GM12878 (cell line): ENCODE data around the gene HMMR. TPM values are rescaled to one million over a fixed set of nuclear protein-coding genes. Genes with fewer than 3 reads are reported as not detected.

Experiments used
- ATF7 ChIP-seq: fragments of 450-650 bp; IDR thresholded peaks from 2 replicates; pipeline ENCODE4 v1.6.1; 2016; ENCODE audit warnings: low read depth, mild to moderate bottlenecking
- BCL11A ChIP-seq: IDR thresholded peaks from 2 replicates; pipeline ENCODE4 v1.6.1; 2011; ENCODE audit warnings: low read depth, low read length
- CHD1 ChIP-seq: IDR thresholded peaks from 2 replicates; pipeline ENCODE4 v1.6.1; 2012; ENCODE audit warnings: low read depth, low read length, improper control_type of control experiment
- CTCF ChIP-seq, 3 experiments: IDR thresholded peaks in 2 of 3; conservative IDR thresholded peaks in 1 of 3; 2 replicates each; pipeline ENCODE4 v1.5.1; 2011; ENCODE audit warnings: low read depth in 3 of 3, low read length in 3 of 3, mild to moderate bottlenecking in 3 of 3, control low read depth in 2 of 3, moderate library complexity in 2 of 3, inconsistent platforms in 1 of 3, mixed read lengths in 1 of 3; ENCODE audit not compliant: control insufficient read depth in 2 of 3, insufficient read depth in 1 of 3; ENCODE audit errors: extremely low read depth in 1 of 3
- EGR1 ChIP-seq, 2 experiments: IDR thresholded peaks; 1 replicate in 1 of 2; 2 replicates in 1 of 2; pipeline ENCODE4 v1.6.1; 2011 to 2012; ENCODE audit warnings: low read depth in 2 of 2, low read length in 2 of 2, borderline replicate concordance in 1 of 2, mild to moderate bottlenecking in 1 of 2, moderate library complexity in 1 of 2
- HDGF ChIP-seq: fragments of 450-650 bp; IDR thresholded peaks from 2 replicates; pipeline ENCODE4 v1.6.1; 2016; ENCODE audit warnings: antibody characterized with exemption
- KAT2A ChIP-seq: conservative IDR thresholded peaks from 2 replicates; pipeline ENCODE4 v1.6.1; 2011; ENCODE audit warnings: low read depth, low read length; ENCODE audit not compliant: control insufficient read depth
- MYC ChIP-seq: IDR thresholded peaks from 2 replicates; pipeline ENCODE4 v1.6.1; 2011; ENCODE audit warnings: mild to moderate bottlenecking, low read length, moderate library complexity, inconsistent platforms; ENCODE audit not compliant: insufficient read depth, insufficient replicate concordance, insufficient read length, severe bottlenecking
- NKRF ChIP-seq: fragments of 450-650 bp; conservative IDR thresholded peaks from 2 replicates; pipeline ENCODE4 v1.6.1; 2017; ENCODE audit warnings: mild to moderate bottlenecking, moderate library complexity
- NRF1 ChIP-seq: conservative IDR thresholded peaks from 2 replicates; pipeline ENCODE4 v1.6.1; 2011; ENCODE audit warnings: mild to moderate bottlenecking, low read depth, low read length, improper control_type of control experiment
- PML ChIP-seq: IDR thresholded peaks from 2 replicates; pipeline ENCODE4 v1.6.1; 2012; ENCODE audit warnings: low read length, inconsistent platforms
- POLR2A ChIP-seq: IDR thresholded peaks from 2 replicates; pipeline ENCODE4 v1.6.1; 2011; ENCODE audit warnings: low read depth, mild to moderate bottlenecking, low read length
- POU2F2 ChIP-seq: IDR thresholded peaks from 3 replicates; pipeline ENCODE4 v1.6.1; 2011; ENCODE audit warnings: low read depth, mild to moderate bottlenecking, low read length, borderline replicate concordance
- RB1 ChIP-seq: fragments of 450-650 bp; formaldehyde crosslinking; IDR thresholded peaks from 2 replicates; pipeline ENCODE4 v1.6.1; 2017; ENCODE audit warnings: mild to moderate bottlenecking, borderline replicate concordance
- SIX5 ChIP-seq: IDR thresholded peaks from 2 replicates; pipeline ENCODE4 v1.6.1; 2011; ENCODE audit warnings: mild to moderate bottlenecking, low read depth, low read length, moderate library complexity; ENCODE audit not compliant: severe bottlenecking
- TCF3 ChIP-seq: IDR thresholded peaks from 2 replicates; pipeline ENCODE4 v1.6.1; 2012; ENCODE audit warnings: low read depth, mild to moderate bottlenecking, low read length, borderline replicate concordance; ENCODE audit not compliant: insufficient read depth
- YY1 ChIP-seq: IDR thresholded peaks from 2 replicates; pipeline ENCODE4 v1.6.1; 2011; ENCODE audit warnings: low read depth, mild to moderate bottlenecking, low read length
- ZBED1 ChIP-seq: IDR thresholded peaks from 2 replicates; pipeline ENCODE4 v1.6.1; 2016; ENCODE audit warnings: borderline replicate concordance
- ZNF217 ChIP-seq: fragments of 450-650 bp; IDR thresholded peaks from 2 replicates; pipeline ENCODE4 v1.6.1; 2017; ENCODE audit warnings: antibody characterized with exemption, mild to moderate bottlenecking
- ZNF687 ChIP-seq: fragments of 450-650 bp; IDR thresholded peaks from 2 replicates; pipeline ENCODE4 v1.6.1; 2017; ENCODE audit warnings: mild to moderate bottlenecking, moderate library complexity
- polyA plus RNA-seq, 11 experiments: library from polyadenylated mRNA; depleted of rRNA in 4 of 11; unstranded in 6 of 11; stranded (reverse) in 5 of 11; fragments of >200 nt; fragmentation: Nextera tagmentation in 4 of 11; fragmentation: Illumina TruSeq in 1 of 11; extraction: Ambion mirVana in 4 of 11; extraction: Trizol in 1 of 11; gene quantifications; 1 replicate in 1 of 11; 2 replicates in 10 of 11; pipeline versions ENCODE4 v1.2.1 to v1.2.3, GENCODE V29; 2011 to 2016; ENCODE audit warnings: inconsistent platforms in 2 of 11, missing spikeins in 2 of 11, low read depth in 1 of 11
- total RNA-seq, 4 experiments: library from RNA; depleted of rRNA in 3 of 4; stranded (reverse); fragments of >200 nt in 3 of 4; fragmentation: Illumina TruSeq in 1 of 4; extraction: Trizol in 1 of 4; gene quantifications; 2 replicates each; pipeline versions ENCODE4 v1.2.1 to v1.2.3, GENCODE V29; 2013 to 2021
- TF ChIP-seq, protein P1 (sequence below): fragments of 450-650 bp; IDR thresholded peaks from 2 replicates; pipeline ENCODE4 v1.6.1; 2017; ENCODE audit warnings: borderline replicate concordance

Gene HMMR
- total and polyA plus RNA-seq, 10 of the 15 experiments (the other 5 are each of a cell fraction or from before 2014, with no cell fraction given), result 44.1 to 122 (median 64.2) TPM

DNA sequence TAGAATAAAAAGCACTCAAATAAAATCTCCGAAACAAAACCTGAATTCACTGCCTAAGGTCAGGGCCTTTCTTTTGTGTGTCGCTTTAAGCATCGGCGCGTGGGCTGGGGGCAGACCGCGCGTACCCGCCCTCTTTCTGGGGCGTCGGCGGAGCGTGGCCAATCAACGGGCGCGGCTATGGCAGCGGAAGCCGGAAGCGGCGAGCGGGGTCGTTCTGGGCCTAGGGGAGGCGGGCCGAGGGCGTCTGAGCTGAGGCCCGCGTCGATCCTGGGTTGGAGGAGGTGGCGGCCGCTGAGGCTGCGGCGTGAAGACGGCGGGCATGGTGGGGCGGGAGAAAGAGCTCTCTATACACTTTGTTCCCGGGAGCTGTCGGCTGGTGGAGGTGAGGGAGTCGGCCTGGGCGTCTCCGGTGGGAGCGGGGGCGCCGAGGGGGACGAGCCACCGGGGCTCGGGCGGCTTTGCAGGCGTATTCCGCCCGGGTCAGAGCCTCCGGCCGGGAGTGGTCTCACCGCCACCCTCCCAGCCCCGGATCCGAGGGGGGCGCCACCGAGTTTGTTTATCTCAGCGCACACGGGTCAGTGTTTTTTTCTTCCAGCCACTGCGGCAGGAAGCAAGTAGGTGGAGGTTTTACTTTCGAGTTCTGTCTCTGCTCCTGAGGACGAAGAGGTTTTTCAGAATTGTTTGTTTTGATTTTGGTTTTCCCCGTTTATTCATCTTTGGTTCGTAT is 45.1 kb downstream of the HMMR start, which contains the start of gene MAT2B (continued):
- TF ChIP-seq ZNF217, result no peak
- peak; percentile 81; the same call in 1 of the 2 replicates for TF ChIP-seq HDGF
- TF ChIP-seq ZNF687, result no peak
- TF ChIP-seq KAT2A, result no peak
- peak; percentile 30; the same call in 1 of the 3 replicates for TF ChIP-seq POU2F2
- TF ChIP-seq EGR1 (IDR thresholded peaks at IDR 0.05; ENCODE audit: borderline replicate concordance in 1 of 2, low read depth in 2 of 2, low read length in 2 of 2), result peak in 1 of 2 experiments; percentile 82; a peak in 2 of 3 replicates
- peak; percentile 25; the same call in 1 of the 2 replicates for TF ChIP-seq BCL11A
- TF ChIP-seq, protein P1, sequence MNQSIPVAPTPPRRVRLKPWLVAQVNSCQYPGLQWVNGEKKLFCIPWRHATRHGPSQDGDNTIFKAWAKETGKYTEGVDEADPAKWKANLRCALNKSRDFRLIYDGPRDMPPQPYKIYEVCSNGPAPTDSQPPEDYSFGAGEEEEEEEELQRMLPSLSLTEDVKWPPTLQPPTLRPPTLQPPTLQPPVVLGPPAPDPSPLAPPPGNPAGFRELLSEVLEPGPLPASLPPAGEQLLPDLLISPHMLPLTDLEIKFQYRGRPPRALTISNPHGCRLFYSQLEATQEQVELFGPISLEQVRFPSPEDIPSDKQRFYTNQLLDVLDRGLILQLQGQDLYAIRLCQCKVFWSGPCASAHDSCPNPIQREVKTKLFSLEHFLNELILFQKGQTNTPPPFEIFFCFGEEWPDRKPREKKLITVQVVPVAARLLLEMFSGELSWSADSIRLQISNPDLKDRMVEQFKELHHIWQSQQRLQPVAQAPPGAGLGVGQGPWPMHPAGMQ, result no peak
- TF ChIP-seq TCF3, result 0 out of 2 replicates have a peak, but pooled peaks have one; percentile 55
- TF ChIP-seq NKRF, result peak; percentile 90
- TF ChIP-seq NRF1, result no peak
- TF ChIP-seq CTCF (IDR thresholded peaks at IDR 0.05 in 2 of 3, conservative IDR thresholded peaks at IDR 0.05 in 1 of 3; ENCODE audit: control insufficient read depth in 2 of 3, extremely low read depth in 1 of 3, insufficient read depth in 1 of 3, low read depth in 3 of 3, low read length in 3 of 3), result peak; percentile 55 to 61 (median 57)
- TF ChIP-seq ZBED1, result 0 out of 2 replicates have a peak, but pooled peaks have one; percentile 17
- no peak for TF ChIP-seq MYC
- TF ChIP-seq CHD1, result no peak
- peak; percentile 98 for TF ChIP-seq POLR2A
- TF ChIP-seq YY1, result peak; percentile 64
- TF ChIP-seq RB1, result no peak; the same call in 1 of the 2 replicates
- peak; percentile 9 for TF ChIP-seq SIX5
- TF ChIP-seq ATF7, result peak; percentile 55
- TF ChIP-seq PML, result peak; percentile 81
